Stimulated activated CD8-positive, alpha-beta memory T cell treated with anti-CD3 and anti-CD28 coated beads, Interleukin-7, amount 100 ng/mL, for 48 hours (primary cell): Measurements from ENCODE around the gene IFT25.
A peak's percentile ranks its signal among the peaks of the same experiment; 100 is the strongest.

Experiments used
- DNase-seq, 2 donors: peaks; one replicate each; pipeline ENCODE4 v3.0.0-alpha.2; 2020; ENCODE audit warnings: low read depth in 1 of 2; ENCODE audit errors: extremely low read depth in 1 of 2

IFT25 gene

DNA sequence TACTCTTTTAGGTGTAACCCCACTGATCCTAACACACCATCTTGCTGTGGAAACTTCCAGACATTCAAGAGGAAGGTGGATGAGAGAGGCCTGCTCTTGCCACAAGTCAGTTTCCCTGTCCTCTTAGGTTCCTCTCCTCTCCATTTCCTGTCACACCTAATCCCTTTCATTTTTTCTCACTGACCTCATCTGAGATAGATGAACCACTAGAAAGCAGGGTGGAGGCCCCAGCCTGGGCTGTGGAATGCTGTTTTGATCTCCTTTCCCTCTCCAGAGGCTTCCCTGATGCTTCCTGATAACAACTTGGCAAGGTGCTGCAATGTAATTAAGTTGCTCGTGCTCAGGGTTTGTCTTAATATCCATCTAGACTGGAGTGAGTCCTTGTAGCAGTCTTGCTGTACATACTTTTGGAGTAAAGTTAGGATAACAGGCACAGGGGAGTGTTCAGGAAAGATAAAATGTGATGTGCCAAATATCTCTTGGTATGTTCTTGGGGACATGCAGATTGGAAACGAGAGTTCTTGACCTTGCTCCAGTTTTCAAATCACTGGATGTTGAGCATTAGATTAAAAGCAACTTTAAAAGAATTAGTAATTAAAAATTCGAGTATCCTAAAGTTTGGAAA is 11.8 kb upstream of the IFT25 start:
- no peak for DNase-seq

- DNase-seq, result no peak
Measured at GRCh38 chr1:53956308-53957168, 11.0 kb upstream of the IFT25 start.

- DNase-seq, result no peak
Measured at GRCh38 chr1:53954128-53954527, 8.6 kb upstream of the IFT25 start.

- DNase-seq, result no peak
Measured at GRCh38 chr1:53951697-53952096, 6.2 kb upstream of the IFT25 start.

- no peak for DNase-seq
Measured at GRCh38 chr1:53949023-53949990, 3.8 kb upstream of the IFT25 start.

GRCh38 chr1:53948291-53948690 is 2.8 kb upstream of the IFT25 start:
- no peak for DNase-seq

DNA sequence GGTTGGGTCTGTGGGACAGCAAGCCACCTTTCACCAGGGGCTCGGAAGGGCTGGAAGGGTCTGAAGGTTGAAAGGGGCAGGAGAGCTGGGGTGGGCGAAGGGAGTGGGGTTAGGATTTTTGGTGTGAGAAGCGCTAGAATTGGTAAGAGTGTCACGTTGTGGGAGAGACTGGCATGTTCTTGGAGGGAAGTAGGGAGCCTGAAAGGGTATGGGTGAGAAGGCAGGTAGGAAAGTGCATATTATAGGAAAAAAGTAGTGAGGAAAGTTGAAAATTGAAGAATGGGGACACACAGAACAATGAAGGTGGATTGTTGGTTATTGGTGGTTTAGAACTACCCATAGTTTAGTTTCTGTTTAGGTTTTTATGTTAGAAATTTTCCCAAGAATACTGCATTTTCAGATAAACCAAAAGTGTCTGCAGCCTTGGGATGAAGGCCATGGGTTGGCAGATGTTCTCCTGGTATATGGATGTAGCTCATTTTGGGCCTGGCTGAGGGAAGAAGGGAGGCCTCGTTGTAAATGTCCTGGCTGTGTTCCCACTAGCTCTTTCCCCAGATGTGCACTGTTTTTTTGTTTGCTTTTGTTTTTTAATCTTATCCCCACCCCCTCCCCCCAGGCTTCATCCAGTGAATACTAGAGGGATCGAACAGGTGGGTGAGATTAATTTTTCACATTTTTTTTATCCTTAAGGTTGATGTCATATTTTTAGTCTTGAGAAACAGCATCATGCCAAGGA is 1.8 kb upstream of the IFT25 start:
- DNase-seq, result no peak

DNA sequence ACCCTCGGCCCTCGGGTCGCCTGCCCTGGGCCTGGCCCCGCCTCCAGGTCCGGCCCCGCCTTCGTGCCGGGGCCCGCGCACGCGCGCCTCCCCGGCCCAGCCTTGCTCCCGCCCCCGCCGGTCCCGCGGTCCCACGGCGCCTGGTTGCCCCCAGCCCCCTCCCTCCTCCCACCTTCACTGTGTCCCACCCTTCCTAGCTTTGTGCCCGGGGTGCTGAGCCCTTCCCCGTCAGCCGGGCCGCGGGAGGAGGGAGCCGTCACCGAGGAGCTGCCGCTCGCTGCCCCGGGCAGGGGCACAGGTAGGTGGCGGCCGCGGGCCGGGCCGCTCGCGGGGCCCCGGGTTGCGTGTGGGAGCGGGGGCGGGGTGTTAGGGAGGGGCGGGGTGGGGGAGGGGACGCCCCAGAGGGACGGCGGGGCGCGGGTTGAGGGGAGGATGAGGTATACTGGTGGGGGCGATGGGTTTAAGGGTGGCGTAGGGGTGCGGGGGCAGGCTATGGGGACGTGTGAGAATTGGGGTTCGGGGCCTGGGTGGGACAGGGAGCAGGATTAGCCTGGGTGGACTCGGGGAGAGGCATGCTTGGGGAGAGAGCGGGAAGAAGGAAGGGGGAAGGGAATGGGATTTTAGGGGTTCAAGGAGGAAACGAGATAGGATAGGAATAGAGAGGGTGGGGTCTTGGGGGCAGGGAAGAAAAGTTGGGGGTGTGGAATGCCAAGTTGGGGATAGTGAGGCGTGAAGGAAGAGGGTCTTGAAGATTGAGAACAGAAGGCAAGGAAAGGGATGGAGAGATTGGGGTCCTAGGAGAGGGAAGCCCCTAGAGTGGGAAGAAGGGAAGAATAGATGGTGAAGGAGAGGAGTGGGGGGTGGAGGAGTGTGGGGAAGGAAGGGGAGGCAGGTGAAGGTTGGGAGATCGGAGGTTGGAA is 1.0 kb upstream of the IFT25 start, which contains the start of gene LRRC42:
TSS of gene LRRC42 (plus strand) at position 99 of the 920 bp plus-strand sequence. CDS start 5,650 bp downstream, outside the sequence.
- DNase-seq, result peak in 1 of 2 donors; percentile 48

DNA sequence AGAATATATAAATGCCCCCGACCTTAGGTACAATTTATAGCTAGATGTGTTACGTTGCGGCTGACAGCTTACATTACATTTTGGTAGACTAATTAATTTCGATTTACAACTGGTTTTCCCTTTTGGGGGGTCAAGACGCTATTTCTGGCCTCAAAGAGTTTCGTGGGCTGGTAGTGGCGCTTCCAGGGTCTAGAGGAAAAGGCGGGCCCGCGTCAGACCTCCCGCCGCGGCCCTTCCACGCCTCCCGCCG is 391 bp downstream of the IFT25 start:
- no peak for DNase-seq

DNA sequence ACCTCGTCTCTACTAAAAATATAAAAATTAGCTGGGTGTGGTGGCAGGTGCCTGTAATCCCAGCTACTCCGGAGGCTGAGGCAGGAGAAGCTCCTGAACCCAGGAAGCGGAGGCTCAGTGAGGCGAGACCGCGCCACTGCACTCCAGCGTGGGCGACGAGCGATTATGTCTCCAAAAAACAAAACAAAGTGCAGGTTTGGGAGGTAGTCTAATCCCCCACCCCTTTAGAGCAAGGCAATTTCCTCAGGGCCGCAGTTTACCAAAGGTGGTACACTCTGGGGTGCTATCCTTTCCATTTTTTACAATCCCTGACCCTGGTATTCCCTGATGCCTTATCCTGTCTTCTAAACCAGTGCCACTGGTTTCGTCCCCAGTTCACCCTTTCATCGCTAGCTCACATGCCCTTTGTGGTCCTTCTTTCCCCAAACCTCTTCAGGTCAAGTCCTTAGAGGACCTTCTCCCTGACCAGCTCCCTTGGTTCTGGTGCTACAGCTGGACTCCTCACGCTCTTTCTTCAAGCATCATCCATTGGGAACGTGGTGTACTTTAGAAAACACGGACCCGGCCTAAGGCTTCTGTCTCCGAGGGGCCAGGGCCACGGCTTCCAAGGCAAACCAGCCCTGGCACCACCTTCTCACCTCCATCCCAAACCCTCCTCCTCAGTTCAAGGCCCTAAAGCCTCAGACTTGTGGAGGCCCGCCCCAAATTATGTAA is 873 bp downstream of the IFT25 start:
- DNase-seq, result no peak

GRCh38 chr1:53943490-53944043 is 1.9 kb downstream of the IFT25 start:
- no peak for DNase-seq

DNA sequence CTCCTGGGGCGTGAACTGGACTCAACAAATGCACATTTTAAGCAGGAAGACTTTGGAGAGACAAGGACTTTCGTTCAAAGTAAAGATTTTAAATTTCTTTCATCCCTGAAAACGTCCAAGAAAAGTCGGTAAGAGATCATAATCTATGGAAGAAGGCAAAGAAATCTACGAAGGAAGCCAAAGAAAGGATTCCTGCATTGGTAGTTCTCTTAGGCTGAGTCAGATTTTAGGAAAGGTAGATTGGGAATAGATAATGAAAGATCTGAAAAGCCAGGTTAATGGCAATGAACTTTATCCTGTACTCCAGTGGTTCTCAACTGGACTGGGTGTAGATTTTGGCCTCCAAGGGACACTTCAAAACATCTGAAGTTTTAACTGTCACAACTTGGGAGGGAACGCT is 2.4 kb downstream of the IFT25 start:
- no peak for DNase-seq

- DNase-seq, result no peak
Measured at GRCh38 chr1:53942127-53942957, 3.2 kb downstream of the IFT25 start.

- DNase-seq, result no peak
Measured at GRCh38 chr1:53938136-53938830, 7.2 kb downstream of the IFT25 start.

DNA sequence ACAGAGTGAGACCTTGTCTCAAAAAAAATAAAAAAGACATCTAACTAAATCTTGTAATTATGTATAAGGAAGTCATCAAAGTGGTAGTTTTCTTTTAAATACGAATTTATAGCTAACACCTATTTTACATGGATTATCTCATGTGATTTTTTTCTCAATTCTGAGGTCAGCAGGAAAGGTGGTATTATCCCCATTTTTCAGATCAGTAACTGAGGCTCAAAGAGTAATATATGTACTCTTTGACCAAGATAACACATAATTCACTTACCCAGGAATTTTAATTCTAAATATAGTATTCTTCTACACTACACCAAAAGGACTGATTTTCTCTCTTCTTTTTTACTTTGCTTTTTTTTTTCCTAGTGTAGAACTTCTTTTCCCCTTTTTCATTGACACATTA is 9.1 kb downstream of the IFT25 start:
- no peak for DNase-seq

DNA sequence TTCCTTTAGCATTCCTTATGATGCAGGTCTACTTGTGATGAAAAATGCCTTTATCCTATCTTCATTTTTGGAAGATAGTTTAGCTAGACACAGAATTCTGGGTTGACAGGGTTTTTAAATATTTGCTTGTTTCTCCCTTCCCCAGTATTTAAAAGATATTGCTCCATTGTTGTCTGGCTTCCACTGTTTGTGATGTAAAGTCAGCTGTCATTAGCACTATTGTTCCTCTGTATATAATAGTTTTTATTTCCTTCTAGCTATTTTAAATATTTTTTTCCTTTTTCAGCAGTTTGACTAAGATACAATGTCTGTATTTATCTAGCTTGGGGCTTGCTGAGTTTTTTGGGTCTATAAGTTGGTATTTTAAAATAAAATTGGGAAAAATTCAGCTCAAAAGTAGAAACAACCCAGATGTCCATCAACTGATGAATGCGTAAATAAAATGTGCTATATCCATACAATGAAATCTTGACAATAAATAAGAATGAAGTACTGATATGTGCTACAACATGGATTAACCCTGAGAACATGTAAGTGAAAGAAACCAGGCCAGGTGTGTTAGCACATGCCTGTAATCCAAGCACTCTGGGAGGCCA is 11.2 kb downstream of the IFT25 start:
- no peak for DNase-seq

- no peak for DNase-seq
Measured at GRCh38 chr1:53931523-53931922, 14.0 kb downstream of the IFT25 start.
